Large intestine (tissue), 12 donors: ENCODE results near the gene GNA15. TPM values are rescaled to one million over a fixed set of nuclear protein-coding genes. Genes with fewer than 3 reads are reported as not detected.
"Not testable (repeated sequence)": the region's sequence is repeated elsewhere in the genome, so short reads cannot be mapped to it uniquely, and the experiment has no call there.

ENCODE experiments used
- DNase-seq, 2 donors: peaks; one replicate each; pipeline versions ENCODE4 v3.0.0 to v3.0.0-alpha.2; 2013
- H3K27ac ChIP-seq: one replicate; pipeline ENCODE4 v1.5.1; 2013; ENCODE audit warnings: low read length
- H3K27me3 ChIP-seq: 2 replicates; pipeline ENCODE4 v1.6.1; 2013; ENCODE audit warnings: low read length; ENCODE audit not compliant: control insufficient read depth, insufficient read depth
- H3K36me3 ChIP-seq: 2 replicates; pipeline ENCODE4 v1.6.1; 2013; ENCODE audit warnings: low read length; ENCODE audit not compliant: control insufficient read depth, insufficient read depth
- H3K4me1 ChIP-seq: one replicate; pipeline ENCODE4 v1.6.1; 2013; ENCODE audit warnings: low read length; ENCODE audit not compliant: control insufficient read depth, insufficient read depth
- H3K4me3 ChIP-seq: one replicate; pipeline ENCODE4 v1.5.1; 2013; ENCODE audit warnings: low read length
- H3K9me3 ChIP-seq: one replicate; pipeline ENCODE4 v1.6.1; 2013; ENCODE audit warnings: mild to moderate bottlenecking, low read depth, low read length, moderate library complexity; ENCODE audit not compliant: control insufficient read depth
- WGBS: methylation state at CpG from one replicate; pipeline ENCODE4 v1.1.5; 2013; ENCODE audit warnings: low lambda C conversion rate; ENCODE audit not compliant: insufficient coverage; 5-methylcytosine and 5-hydroxymethylcytosine counted together
- long read RNA-seq, 11 donors: transcript quantifications; one replicate each; lab custom pipeline, GENCODE V29; 2026
- polyA plus RNA-seq: library from polyadenylated mRNA; unstranded; fragments of 120-200 nt; gene quantifications from one replicate; pipeline ENCODE4 v1.2.1, GENCODE V29; 2013

The GNA15 gene
- polyA plus RNA-seq: 2.1 TPM
- long read RNA-seq, donor 1: 0 reads
- long read RNA-seq, donor 2, partial matches to known transcripts: 0 of 1 reads
- long read RNA-seq, donor 2, other reads (novel, unspliced or antisense): 0 of 1 reads
- long read RNA-seq, donor 3: 0 reads
- long read RNA-seq, donor 4: 0 reads
- long read RNA-seq, donor 5: 0 reads
- long read RNA-seq, donor 6: 0 reads
- long read RNA-seq, donor 7: 0 reads
- long read RNA-seq, donor 8: 0 reads
- long read RNA-seq, donor 9: 0 reads
- long read RNA-seq, donor 10: 0 reads
- long read RNA-seq, donor 11: 0 reads

DNA sequence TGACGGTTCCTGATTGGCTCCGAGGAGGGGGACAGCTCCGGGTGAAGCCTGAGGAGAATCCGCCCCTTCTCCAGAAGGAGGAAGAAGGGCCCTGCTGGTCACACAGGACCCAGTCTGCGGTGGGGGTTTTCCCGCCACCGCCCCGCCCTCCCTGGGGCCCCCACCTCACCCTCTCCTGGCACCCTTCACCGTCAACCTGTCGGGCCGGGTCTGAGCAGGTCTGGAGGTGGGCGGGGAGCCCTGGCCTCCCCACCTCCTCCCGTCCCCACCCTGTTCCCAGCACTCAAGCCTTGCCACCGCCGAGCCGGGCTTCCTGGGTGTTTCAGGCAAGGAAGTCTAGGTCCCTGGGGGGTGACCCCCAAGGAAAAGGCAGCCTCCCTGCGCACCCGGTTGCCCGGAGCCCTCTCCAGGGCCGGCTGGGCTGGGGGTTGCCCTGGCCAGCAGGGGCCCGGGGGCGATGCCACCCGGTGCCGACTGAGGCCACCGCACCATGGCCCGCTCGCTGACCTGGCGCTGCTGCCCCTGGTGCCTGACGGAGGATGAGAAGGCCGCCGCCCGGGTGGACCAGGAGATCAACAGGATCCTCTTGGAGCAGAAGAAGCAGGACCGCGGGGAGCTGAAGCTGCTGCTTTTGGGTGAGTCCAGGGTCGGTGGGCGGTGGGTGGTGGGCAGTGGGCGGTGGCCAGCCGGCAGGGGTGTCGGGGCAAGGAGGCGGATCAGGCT is at the start of gene GNA15:
GNA15 (plus strand) TSS at position 73 of the 723 bp plus-strand sequence; CDS start at position 491, 418 bp downstream.
- H3K4me3 ChIP-seq: no peak within 1 kb of the TSS

DNA sequence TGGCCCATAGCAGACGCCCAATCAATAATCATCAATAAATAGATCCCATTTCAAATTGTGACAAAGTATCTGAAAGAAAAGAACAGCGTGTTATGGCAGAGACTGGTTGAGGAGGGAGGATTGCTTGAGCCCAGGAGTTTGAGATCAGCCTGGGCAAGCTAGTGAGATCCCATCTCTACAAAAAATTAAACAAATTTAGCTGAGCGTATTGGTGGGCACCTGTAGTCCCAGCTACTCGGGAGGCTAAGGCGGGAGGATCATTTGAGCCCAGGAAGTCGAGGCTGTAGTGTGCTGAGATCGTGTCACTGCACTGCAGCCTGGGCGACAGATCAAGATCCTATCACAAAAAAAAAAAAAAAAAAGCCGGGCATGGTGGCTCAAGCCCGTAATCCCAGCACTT is 48.1 kb upstream of the GNA15 start:
- no peak overlapping the region for H3K27ac ChIP-seq
- no CpG with 5 or more reads among the region's 10 CpGs for whole genome bisulfite sequencing
- no peaks in the 10 kb centered on the region for H3K36me3 ChIP-seq
- H3K4me3 ChIP-seq: no peak overlapping the region
- peaks cover 2% of the 10 kb centered on the region for H3K9me3 ChIP-seq
- peaks cover 64% of the 10 kb centered on the region for H3K4me1 ChIP-seq
- H3K27me3 ChIP-seq: no peaks in the 10 kb centered on the region
- no peak for DNase-seq

More for the DNA sequence above, at the start of gene GNA15:
- DNase-seq: no peak
- Histone ChIP-seq H3K36me3 (no peaks in the 10 kb centered on the region), H3K27me3 (no peaks in the 10 kb centered on the region), H3K9me3 (peaks cover 2% of the 10 kb centered on the region), H3K27ac (no peak within 1 kb of the TSS), H3K4me1 (no peaks in the 10 kb centered on the region)
- WGBS: no CpG with 5 or more reads among the region's 40 CpGs

DNA sequence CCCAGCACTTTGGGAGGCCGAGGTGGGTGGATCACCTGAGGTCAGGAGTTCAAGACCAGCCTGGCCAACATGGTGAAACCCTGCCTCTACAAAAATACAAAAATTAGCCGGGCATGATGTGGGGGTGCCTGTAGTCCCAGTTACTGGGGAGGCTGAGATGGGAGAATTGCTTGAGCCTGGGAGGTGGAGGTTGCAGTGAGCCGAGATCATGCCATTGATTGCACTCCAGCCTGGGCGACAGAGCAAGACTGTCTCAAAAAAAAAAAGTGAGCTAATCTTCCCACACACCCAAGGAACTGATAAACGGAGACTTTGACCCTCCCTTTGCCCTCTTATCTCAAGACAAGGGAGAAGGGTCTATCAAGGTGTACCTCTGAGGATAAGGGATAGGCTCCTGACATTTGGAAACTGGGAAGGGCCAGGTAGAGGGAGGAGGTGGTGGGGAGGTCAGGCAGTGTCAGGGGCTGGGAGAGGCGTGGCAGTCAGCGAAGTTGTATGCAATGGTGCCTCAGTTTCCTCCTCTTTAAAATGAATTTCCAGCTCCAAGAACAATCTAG is 46.5 kb upstream of the GNA15 start:
- H3K4me3 ChIP-seq, H3K36me3 ChIP-seq, H3K27me3 ChIP-seq, H3K9me3 ChIP-seq: not testable (repeated sequence)
- H3K4me1 ChIP-seq: peaks cover 57% of the 10 kb centered on the region
- peak overlapping the region; percentile 74 for H3K27ac ChIP-seq
- WGBS: no CpG with 5 or more reads among the region's 7 CpGs
- peak; percentile 92 to 95 for DNase-seq

DNA sequence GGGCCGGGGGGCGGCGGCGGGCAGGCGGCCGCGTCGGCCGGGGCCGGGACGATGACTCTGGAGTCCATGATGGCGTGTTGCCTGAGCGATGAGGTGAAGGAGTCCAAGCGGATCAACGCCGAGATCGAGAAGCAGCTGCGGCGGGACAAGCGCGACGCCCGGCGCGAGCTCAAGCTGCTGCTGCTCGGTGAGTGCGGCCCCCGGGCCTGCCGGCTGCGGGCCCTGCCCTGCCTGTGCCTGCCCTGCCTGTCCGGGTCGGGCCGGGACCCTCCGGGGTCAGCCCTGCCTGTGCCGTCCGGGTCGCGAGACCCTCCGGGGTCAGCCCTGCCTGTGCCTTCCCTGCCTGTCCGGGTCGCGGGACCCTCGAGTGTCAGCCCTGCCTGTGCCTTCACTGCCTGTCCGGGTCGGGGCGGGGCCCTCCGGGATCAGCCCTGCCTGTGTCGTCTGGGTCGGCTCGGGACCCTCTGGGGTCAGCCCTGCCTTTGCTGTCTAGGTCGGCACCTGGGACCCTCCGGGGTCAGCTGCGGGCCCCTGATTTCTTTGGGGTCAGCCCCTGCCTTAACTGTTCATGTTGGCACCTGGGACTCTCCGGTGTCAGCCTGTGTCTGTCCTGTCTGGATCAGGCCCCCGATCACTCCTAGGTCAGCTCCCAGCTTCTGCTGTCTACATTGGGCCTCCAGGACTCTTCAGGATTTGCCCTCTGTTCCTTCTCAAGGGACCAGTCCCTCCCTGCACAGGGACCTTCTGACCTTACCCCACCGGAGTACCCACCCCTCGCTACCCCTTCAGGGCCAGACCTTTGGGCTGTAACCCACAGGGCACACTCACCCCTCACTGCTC is 41.0 kb upstream of the GNA15 start:
- H3K36me3 ChIP-seq: peaks cover 3% of the 10 kb centered on the region
- no CpG with 5 or more reads among the region's 57 CpGs for WGBS
- no peak for DNase-seq

DNA sequence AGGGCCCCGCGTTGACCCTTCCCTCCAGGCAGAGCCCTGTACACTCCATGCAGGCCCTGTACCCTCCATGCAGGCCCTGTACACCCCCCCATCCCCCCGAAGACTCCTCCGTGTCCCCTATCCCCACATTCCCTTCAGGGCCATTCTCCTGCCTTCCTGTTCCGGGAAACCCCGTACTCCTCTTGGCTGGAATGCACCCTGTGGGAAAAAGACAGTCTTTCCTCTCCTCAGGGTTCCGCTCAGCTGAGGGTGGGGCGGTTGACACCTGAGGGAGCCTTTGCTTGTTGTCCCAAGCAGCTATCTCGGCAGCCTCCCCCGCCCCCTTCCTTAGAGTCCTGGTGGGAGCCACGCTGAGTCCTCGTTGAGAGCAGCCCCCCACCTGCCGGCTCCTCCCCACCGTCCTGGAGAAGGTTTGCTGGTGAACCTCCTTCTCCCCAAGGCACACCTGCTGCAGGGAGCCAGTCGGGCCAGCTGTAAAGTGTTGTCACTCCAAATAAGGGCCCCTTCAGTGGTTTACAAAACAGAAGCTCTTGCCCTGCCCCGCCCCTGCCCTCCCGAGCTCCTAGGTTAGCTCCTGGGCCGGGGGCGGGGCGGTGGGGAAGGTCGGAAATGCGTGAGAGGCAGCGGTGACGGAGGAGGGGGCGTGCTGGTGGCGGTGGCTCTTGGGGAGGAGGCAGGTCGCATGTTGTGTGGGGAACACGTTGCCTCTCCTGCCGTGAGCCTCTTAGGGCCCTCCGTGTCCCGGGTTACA is 40.2 kb upstream of the GNA15 start:
- Histone ChIP-seq H3K4me1 (peaks cover 44% of the 10 kb centered on the region), H3K9me3 (no peaks in the 10 kb centered on the region), H3K27me3 (no peaks in the 10 kb centered on the region), H3K27ac (peak overlapping the region; percentile 98), H3K36me3 (peaks cover 10% of the 10 kb centered on the region), H3K4me3 (peak overlapping the region; percentile 97)
- peak; percentile 39 to 73 for DNase-seq
- no CpG with 5 or more reads among the region's 31 CpGs for WGBS

More for the DNA sequence above, 41.0 kb upstream of the GNA15 start:
- no peaks in the 10 kb centered on the region for H3K9me3 ChIP-seq
- peak overlapping the region; percentile 97 for H3K4me3 ChIP-seq
- peaks cover 44% of the 10 kb centered on the region for H3K4me1 ChIP-seq
- H3K27me3 ChIP-seq: no peaks in the 10 kb centered on the region
- peak overlapping the region; percentile 98 for H3K27ac ChIP-seq

DNA sequence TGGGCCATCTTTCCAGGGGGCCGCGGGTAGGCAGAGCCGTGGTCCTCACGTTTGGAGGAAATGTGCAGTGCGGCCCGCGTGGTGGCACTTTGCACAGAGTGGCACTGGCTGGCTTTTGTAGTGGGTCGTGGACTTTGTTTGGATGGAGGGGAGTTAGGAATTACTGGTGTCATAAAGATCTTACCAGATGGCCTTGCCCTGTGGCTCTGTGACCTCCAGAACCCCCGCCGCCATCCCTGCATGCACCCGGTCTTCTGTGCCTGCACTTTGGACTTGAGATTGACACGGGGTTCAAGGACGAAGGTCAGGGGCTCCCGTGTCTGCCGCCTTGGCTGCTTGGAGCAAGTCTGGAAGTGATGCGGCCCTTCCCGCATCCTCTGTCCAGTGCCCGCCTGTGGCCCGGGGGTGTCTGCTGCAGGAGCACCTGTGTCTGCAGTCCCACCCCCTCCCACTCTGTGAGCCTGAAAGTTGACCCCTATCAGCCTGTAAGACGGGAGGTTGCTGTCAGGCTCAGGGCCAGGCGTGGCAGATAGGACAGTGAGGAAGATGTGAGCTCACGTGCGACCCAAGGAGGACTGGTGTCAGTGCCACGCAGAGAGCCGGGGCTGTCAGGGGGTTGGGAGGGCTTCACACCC is 39.4 kb upstream of the GNA15 start:
- no peaks in the 10 kb centered on the region for H3K9me3 ChIP-seq

DNA sequence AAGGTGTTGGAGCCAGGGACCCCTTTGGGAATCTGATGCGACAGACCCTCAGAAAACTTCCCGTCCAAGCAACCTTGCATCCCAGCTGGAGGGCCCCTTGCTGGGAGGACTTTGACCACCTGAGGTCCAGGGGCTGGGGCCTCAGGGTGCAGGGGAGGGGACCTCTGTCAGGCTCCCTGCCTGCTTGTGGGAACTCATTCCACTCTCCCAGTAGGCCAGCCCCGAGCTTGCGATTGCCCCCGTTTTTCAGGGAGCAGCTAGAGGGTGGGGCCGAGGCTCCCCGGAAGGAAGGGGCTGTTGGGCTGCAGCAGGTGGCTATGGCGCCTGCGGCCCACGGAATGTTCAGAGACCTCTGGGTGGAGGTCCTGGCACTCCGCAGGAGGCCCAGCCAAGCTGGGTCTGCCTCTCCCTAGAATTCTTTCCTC is 38.9 kb upstream of the GNA15 start:
- peak overlapping the region; percentile 97 for H3K4me3 ChIP-seq
- no peaks in the 10 kb centered on the region for H3K9me3 ChIP-seq
- H3K27ac ChIP-seq: peak overlapping the region; percentile 98
- peaks cover 10% of the 10 kb centered on the region for H3K36me3 ChIP-seq
- no peaks in the 10 kb centered on the region for H3K27me3 ChIP-seq
- WGBS: no CpG with 5 or more reads among the region's 11 CpGs
- DNase-seq: peak; percentile 86 to 95
- peaks cover 50% of the 10 kb centered on the region for H3K4me1 ChIP-seq

More for the DNA sequence above, 39.4 kb upstream of the GNA15 start:
- no peaks in the 10 kb centered on the region for H3K27me3 ChIP-seq
- peak overlapping the region; percentile 97 for H3K4me3 ChIP-seq
- no CpG with 5 or more reads among the region's 25 CpGs for WGBS
- H3K27ac ChIP-seq: peak overlapping the region; percentile 98
- peaks cover 45% of the 10 kb centered on the region for H3K4me1 ChIP-seq
- H3K36me3 ChIP-seq: peaks cover 10% of the 10 kb centered on the region
- peak; percentile 84 to 93 for DNase-seq

DNA sequence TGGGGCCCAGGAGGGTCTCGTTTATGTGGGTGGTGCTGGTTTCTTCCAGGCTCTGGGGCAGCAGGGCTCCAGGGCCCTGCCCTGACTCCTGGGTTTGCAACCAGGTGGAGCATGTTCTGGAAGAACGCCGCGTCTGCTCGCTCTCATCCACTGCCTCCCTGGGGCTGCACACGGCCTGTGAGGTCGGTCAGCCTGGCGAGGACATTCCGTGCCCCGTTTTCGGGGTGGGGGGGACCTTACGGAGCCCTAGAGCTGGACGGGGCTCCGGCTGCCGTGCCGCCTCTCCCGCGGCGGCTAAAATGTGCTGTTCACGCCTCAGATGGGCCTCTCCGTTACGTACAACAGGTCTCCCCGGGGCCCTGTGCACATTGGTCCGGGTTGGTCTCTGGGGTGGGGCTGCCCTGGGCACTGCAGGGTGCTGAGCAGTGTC is 38.4 kb upstream of the GNA15 start:
- no peaks in the 10 kb centered on the region for H3K27me3 ChIP-seq
- peaks cover 56% of the 10 kb centered on the region for H3K4me1 ChIP-seq
- peak in 1 of 2 donors; percentile 56 for DNase-seq
- WGBS: no CpG with 5 or more reads among the region's 24 CpGs
- H3K36me3 ChIP-seq: peaks cover 13% of the 10 kb centered on the region
- peak overlapping the region; percentile 97 for H3K4me3 ChIP-seq
- H3K9me3 ChIP-seq: no peaks in the 10 kb centered on the region
- peak overlapping the region; percentile 98 for H3K27ac ChIP-seq

- peaks cover 18% of the 10 kb centered on the region for H3K36me3 ChIP-seq
- no peak for DNase-seq
- WGBS: no CpG with 5 or more reads among the region's 18 CpGs
- no peaks in the 10 kb centered on the region for H3K9me3 ChIP-seq
- H3K4me1 ChIP-seq: peaks cover 62% of the 10 kb centered on the region
- peak overlapping the region; percentile 97 for H3K4me3 ChIP-seq
- H3K27me3 ChIP-seq: no peaks in the 10 kb centered on the region
- peak overlapping the region; percentile 98 for H3K27ac ChIP-seq
Measured at GRCh38 chr19:3098141-3098514, 37.7 kb upstream of the GNA15 start.
